Measurements from ENCODE around the gene HNRNPAB.

HNRNPAB gene

GRCh38 chr5:178211095-178212048 is 7.0 kb downstream of the HNRNPAB start:
- no peak for TF ChIP-seq TAF1 (IDR thresholded peaks at IDR 0.05; ENCODE audit: low read depth)
- no peak for TF ChIP-seq EP300 (IDR thresholded peaks at IDR 0.05; ENCODE audit: borderline replicate concordance)

GRCh38 chr5:178212241-178213002 is 8.1 kb downstream of the HNRNPAB start:
- TF ChIP-seq CEBPB (IDR thresholded peaks at IDR 0.05) (no peak), TEAD4 (IDR thresholded peaks at IDR 0.05) (no peak), EP300 (IDR thresholded peaks at IDR 0.05; ENCODE audit: borderline replicate concordance) (no peak), YY1 (IDR thresholded peaks at IDR 0.05; ENCODE audit: low read depth) (no peak), TAF1 (IDR thresholded peaks at IDR 0.05; ENCODE audit: low read depth) (no peak), TCF12 (IDR thresholded peaks at IDR 0.05; ENCODE audit: low read depth) (no peak)

- TF ChIP-seq USF1 (IDR thresholded peaks at IDR 0.05) (no peak), CEBPB (IDR thresholded peaks at IDR 0.05) (no peak), CREB1 (IDR thresholded peaks at IDR 0.05; ENCODE audit: low read depth) (no peak), MAX (IDR thresholded peaks at IDR 0.05) (no peak), REST (IDR thresholded peaks at IDR 0.05; ENCODE audit: low read depth) (no peak), EP300 (IDR thresholded peaks at IDR 0.05; ENCODE audit: borderline replicate concordance) (no peak), TEAD4 (IDR thresholded peaks at IDR 0.05) (no peak), TAF1 (IDR thresholded peaks at IDR 0.05; ENCODE audit: low read depth) (no peak), EGR1 (IDR thresholded peaks at IDR 0.05) (no peak), FOXM1 (IDR thresholded peaks at IDR 0.05; ENCODE audit: borderline replicate concordance, low read depth) (no peak), NFIC (IDR thresholded peaks at IDR 0.05) (no peak), YY1 (IDR thresholded peaks at IDR 0.05; ENCODE audit: low read depth) (no peak), ZBTB7A (IDR thresholded peaks at IDR 0.05; ENCODE audit: low read depth) (no peak), TCF12 (IDR thresholded peaks at IDR 0.05; ENCODE audit: low read depth) (no peak)
Measured at GRCh38 chr5:178213003-178213461, 8.7 kb downstream of the HNRNPAB start.

GRCh38 chr5:178213748-178214151 is 9.4 kb downstream of the HNRNPAB start:
- no peak for TF ChIP-seq MAX (IDR thresholded peaks at IDR 0.05)
- no peak for TF ChIP-seq FOXM1 (IDR thresholded peaks at IDR 0.05; ENCODE audit: borderline replicate concordance, low read depth)
- TF ChIP-seq RAD21 (IDR thresholded peaks at IDR 0.05; ENCODE audit: low read depth), result no peak
- no peak for TF ChIP-seq REST (IDR thresholded peaks at IDR 0.05; ENCODE audit: low read depth)
- no peak for TF ChIP-seq TAF1 (IDR thresholded peaks at IDR 0.05; ENCODE audit: low read depth)
- no peak for TF ChIP-seq ZBTB7A (IDR thresholded peaks at IDR 0.05; ENCODE audit: low read depth)
- no peak for TF ChIP-seq NFIC (IDR thresholded peaks at IDR 0.05)
- no peak for TF ChIP-seq EP300 (IDR thresholded peaks at IDR 0.05; ENCODE audit: borderline replicate concordance)
- TF ChIP-seq CREB1 (IDR thresholded peaks at IDR 0.05; ENCODE audit: low read depth), result no peak
- no peak for TF ChIP-seq USF1 (IDR thresholded peaks at IDR 0.05)
- no peak for TF ChIP-seq TCF12 (IDR thresholded peaks at IDR 0.05; ENCODE audit: low read depth)

GRCh38 chr5:178214160-178214803 is 9.9 kb downstream of the HNRNPAB start:
- no peak for TF ChIP-seq RAD21 (IDR thresholded peaks at IDR 0.05; ENCODE audit: low read depth)
- no peak for TF ChIP-seq TCF12 (IDR thresholded peaks at IDR 0.05; ENCODE audit: low read depth)
- no peak for TF ChIP-seq EP300 (IDR thresholded peaks at IDR 0.05; ENCODE audit: borderline replicate concordance)
- TF ChIP-seq NFIC (IDR thresholded peaks at IDR 0.05), result no peak
- TF ChIP-seq ZBTB7A (IDR thresholded peaks at IDR 0.05; ENCODE audit: low read depth), result no peak
- no peak for TF ChIP-seq MAX (IDR thresholded peaks at IDR 0.05)

Measured in Ishikawa (cell line).